Thymus (tissue), 11 donors: ENCODE data around the gene ZDHHC4. TPM values are rescaled to one million over a fixed set of nuclear protein-coding genes. Genes with fewer than 3 reads are reported as not detected.

ENCODE experiments used
- DNase-seq, 9 donors: peaks; one replicate each; pipeline ENCODE4 v3.0.0-alpha.2; 2013; ENCODE audit warnings: low spot score in 9 of 9, low read depth in 6 of 9, missing footprints in 1 of 9
- H3K27ac ChIP-seq, 2 donors: one replicate each; pipeline ENCODE4 v1.5.1; 2013; ENCODE audit warnings: control low read depth in 1 of 2, low read depth in 1 of 2, low read length in 1 of 2, mild to moderate bottlenecking in 1 of 2, moderate library complexity in 1 of 2
- H3K27me3 ChIP-seq, 2 donors: one replicate each; pipeline ENCODE4 v1.5.1; 2013; ENCODE audit warnings: low read length in 1 of 2; ENCODE audit not compliant: control insufficient read depth in 2 of 2, insufficient read depth in 1 of 2
- H3K36me3 ChIP-seq, 2 donors: one replicate each; pipeline ENCODE4 v1.5.1; 2013; ENCODE audit warnings: low read length in 1 of 2, mild to moderate bottlenecking in 1 of 2, moderate library complexity in 1 of 2; ENCODE audit not compliant: control insufficient read depth in 2 of 2, insufficient read depth in 2 of 2
- H3K4me1 ChIP-seq, 2 donors: one replicate each; pipeline ENCODE4 v1.5.1; 2013; ENCODE audit warnings: low read length in 2 of 2; ENCODE audit not compliant: control insufficient read depth in 2 of 2, insufficient read depth in 2 of 2
- H3K4me3 ChIP-seq, 2 donors: one replicate each; pipeline ENCODE4 v1.5.1; 2013; ENCODE audit warnings: low read length in 2 of 2, control low read depth in 1 of 2, mild to moderate bottlenecking in 1 of 2
- H3K9me3 ChIP-seq, 2 donors: one replicate each; pipeline ENCODE4 v1.5.1; 2013; ENCODE audit warnings: low read length in 1 of 2, mild to moderate bottlenecking in 1 of 2; ENCODE audit not compliant: control insufficient read depth in 2 of 2, insufficient read depth in 1 of 2
- WGBS: extraction: QIAGEN DNeasy Blood & Tissue Kit; methylation state at CpG from one replicate; pipeline ENCODE4 v1.1.7; 2013; 5-methylcytosine and 5-hydroxymethylcytosine counted together
- polyA plus RNA-seq: library from polyadenylated mRNA; stranded (reverse); fragments of 200-250 nt; gene quantifications from one replicate; pipeline ENCODE4 v1.2.3, GENCODE V29; 2013
- total RNA-seq: library from RNA; stranded (reverse); fragments of 120-200 nt; gene quantifications from one replicate; pipeline ENCODE4 v1.2.4, GENCODE V29; 2013
- donor health status: healthy.

The ZDHHC4 gene
- total and polyA plus RNA-seq, 2 donors = 38.2 to 50.0 TPM

DNA sequence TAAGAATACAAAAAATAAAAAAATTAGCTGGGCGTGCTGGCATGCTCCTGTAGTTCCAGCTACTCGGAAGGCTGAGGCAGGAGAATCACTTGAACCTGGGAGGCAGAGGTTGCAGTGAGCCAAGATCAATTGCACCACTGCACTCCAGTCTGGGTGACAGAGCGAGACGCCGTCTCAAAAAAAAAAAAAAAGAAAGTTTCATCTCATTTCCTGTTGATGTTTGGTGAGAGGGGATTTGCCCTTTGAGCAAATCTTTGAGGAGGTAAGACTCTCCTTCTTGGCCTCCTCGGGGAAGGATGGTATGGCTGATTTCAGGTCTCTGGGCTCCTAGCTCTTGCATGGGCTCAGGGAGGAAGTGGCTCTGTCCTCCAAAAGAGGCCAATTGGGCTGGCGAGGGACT lies 22.4 kb upstream of the ZDHHC4 start:
- Histone ChIP-seq H3K27ac (peak overlapping the region; percentile 86 to 92), H3K4me3 (no peak overlapping the region), H3K9me3 (no peaks in the 10 kb centered on the region), H3K27me3 (no peaks in the 10 kb centered on the region), H3K36me3 (no peaks in the 10 kb centered on the region), H3K4me1 (peaks cover 2 to 28% of the 10 kb centered on the region in 2 donors)
- peak in 5 of 9 donors; percentile 37 to 80 (median 50) for DNase-seq
- 41% methylated on average over 7 of the region's 7 CpGs for WGBS

DNA sequence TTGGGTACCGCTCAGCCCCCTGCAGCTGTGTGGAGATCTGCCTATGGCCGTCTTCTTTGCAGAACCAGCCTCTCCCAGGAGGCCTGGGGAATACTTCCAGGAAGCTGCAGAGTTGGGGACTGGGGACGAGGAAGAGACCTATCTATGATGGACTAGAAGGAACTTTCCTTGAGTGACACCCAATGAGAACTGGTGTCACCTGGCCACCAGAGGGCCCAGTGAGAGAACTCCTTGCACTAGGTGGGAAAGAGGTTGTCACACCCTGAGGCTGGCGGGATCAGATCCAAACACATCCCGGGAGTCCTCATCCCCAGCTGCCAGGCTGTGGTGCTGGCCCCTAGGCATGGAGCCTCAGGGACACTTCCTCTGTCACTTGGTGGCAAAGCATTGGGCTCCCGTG lies 21.1 kb upstream of the ZDHHC4 start:
- Histone ChIP-seq H3K4me3 (no peak overlapping the region), H3K27ac (no peak overlapping the region), H3K27me3 (no peaks in the 10 kb centered on the region), H3K36me3 (no peaks in the 10 kb centered on the region), H3K9me3 (no peaks in the 10 kb centered on the region), H3K4me1 (peaks cover 2 to 28% of the 10 kb centered on the region in 2 donors)
- WGBS = 93% methylated on average over 6 of the region's 6 CpGs
- no peak for DNase-seq

DNA sequence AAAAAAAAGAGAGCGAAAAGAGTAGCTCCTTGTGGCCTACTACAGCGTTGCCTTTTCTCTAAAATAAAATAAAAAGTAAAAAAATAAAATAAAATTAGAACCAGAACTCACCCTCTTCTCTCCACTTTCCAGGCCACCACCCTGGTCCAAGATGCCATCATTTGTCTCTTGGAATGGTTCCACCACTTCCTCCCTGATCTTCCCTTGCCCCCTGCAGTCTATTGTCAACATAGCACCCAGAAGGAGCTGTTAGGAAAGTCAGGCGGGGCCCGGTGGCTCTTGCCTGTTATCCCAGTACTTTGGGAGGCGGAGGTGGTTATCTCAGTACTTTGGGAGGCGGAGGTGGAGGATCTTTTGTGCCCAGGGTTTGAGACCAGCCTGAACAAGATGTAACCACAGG lies 18.4 kb upstream of the ZDHHC4 start:
- no peaks in the 10 kb centered on the region for H3K27me3 ChIP-seq
- no peak overlapping the region for H3K27ac ChIP-seq
- peak in 2 of 9 donors; percentile 46 to 62 for DNase-seq
- peaks cover 2 to 22% of the 10 kb centered on the region in 2 donors for H3K4me1 ChIP-seq
- no peaks in the 10 kb centered on the region for H3K9me3 ChIP-seq
- WGBS = 64% methylated on average over 6 of the region's 6 CpGs
- no peak overlapping the region for H3K4me3 ChIP-seq
- no peaks in the 10 kb centered on the region for H3K36me3 ChIP-seq

- Histone ChIP-seq H3K4me3 (no peak overlapping the region), H3K27me3 (no peaks in the 10 kb centered on the region), H3K4me1 (peaks cover 2 to 15% of the 10 kb centered on the region in 2 donors), H3K9me3 (no peaks in the 10 kb centered on the region), H3K36me3 (no peaks in the 10 kb centered on the region), H3K27ac (no peak overlapping the region)
- no peak for DNase-seq
- 73% methylated on average over 3 of the region's 3 CpGs for WGBS
Measured at GRCh38 chr7:6559896-6560295, 17.4 kb upstream of the ZDHHC4 start.

DNA sequence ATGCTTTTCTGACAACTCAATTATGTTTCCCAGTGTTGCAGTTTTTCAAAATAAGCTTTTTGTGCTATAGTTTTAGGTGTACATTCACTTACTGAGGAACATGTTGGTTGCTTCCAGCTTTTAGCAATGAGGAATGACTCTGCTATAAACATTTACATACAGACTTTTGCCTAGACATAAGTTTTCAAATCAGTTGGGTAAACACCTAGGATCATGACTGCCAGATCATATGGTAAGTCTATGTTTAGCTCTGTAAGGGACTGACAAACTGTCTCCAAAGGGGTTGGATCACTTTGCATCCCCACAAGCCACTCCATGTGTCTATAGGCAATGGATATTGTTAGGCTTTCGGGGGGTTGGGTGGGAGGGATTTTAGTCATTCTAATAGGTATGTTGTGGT lies 15.1 kb upstream of the ZDHHC4 start:
- WGBS = 100% methylated on average over 1 of the region's 1 CpG
- no peaks in the 10 kb centered on the region for H3K9me3 ChIP-seq
- H3K27me3 ChIP-seq = no peaks in the 10 kb centered on the region
- no peak for DNase-seq
- no peak overlapping the region for H3K27ac ChIP-seq
- no peaks in the 10 kb centered on the region for H3K4me1 ChIP-seq
- no peaks in the 10 kb centered on the region for H3K36me3 ChIP-seq
- no peak overlapping the region for H3K4me3 ChIP-seq

GRCh38 chr7:6563936-6564770 lies 13.1 kb upstream of the ZDHHC4 start:
- no peak for DNase-seq
- Histone ChIP-seq H3K4me3 (no peak overlapping the region), H3K27me3 (no peaks in the 10 kb centered on the region), H3K36me3 (no peaks in the 10 kb centered on the region), H3K9me3 (no peaks in the 10 kb centered on the region), H3K4me1 (no peaks in the 10 kb centered on the region), H3K27ac (no peak overlapping the region)
- WGBS = 90% methylated on average over 12 of the region's 12 CpGs

GRCh38 chr7:6565655-6566054 lies 11.6 kb upstream of the ZDHHC4 start:
- Histone ChIP-seq H3K36me3 (no peaks in the 10 kb centered on the region), H3K4me3 (no peak overlapping the region), H3K4me1 (no peaks in the 10 kb centered on the region), H3K27me3 (no peaks in the 10 kb centered on the region), H3K27ac (no peak overlapping the region), H3K9me3 (no peaks in the 10 kb centered on the region)
- no peak for DNase-seq
- WGBS = 94% methylated on average over 4 of the region's 4 CpGs

GRCh38 chr7:6567886-6568285 lies 9.4 kb upstream of the ZDHHC4 start:
- Histone ChIP-seq H3K27me3 (no peaks in the 10 kb centered on the region), H3K4me1 (no peaks in the 10 kb centered on the region), H3K9me3 (no peaks in the 10 kb centered on the region), H3K27ac (no peak overlapping the region), H3K4me3 (no peak overlapping the region), H3K36me3 (no peaks in the 10 kb centered on the region)
- 91% methylated on average over 3 of the region's 3 CpGs for WGBS
- DNase-seq = no peak

DNA sequence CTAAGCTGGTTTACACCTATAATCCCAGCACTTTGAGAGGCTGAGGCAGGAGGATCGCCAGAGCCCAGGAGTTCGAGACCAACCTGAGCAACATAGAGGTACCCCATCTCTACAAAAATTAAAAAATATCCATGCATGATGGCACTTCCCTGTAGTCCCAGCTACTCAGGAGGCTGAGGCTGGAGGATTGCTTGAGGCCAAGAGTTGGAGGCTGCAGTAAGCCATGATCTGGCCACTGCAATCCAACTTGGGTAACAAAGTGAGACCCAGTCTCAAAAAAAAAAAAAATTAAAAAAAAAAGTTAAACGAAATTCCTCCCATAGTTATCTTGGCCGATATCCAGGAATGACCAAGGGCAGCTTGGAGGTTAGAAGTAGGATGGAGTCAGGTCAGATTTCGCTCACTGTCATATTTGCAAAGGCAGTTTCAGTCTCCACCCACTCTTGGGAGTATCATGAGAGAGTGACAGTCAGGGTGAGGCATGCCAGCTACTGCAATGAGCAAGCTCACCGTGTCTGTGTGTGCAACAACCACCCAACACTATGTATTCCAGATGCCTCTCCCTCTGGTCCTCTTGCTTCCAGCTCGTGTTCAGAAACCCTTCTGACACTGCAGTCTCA lies 6.0 kb upstream of the ZDHHC4 start:
- H3K4me3 ChIP-seq = no peak overlapping the region
- no peak for DNase-seq
- H3K4me1 ChIP-seq = peaks cover 0 to 1% of the 10 kb centered on the region in 2 donors
- no peak overlapping the region for H3K27ac ChIP-seq
- 90% methylated on average over 7 of the region's 7 CpGs for WGBS
- H3K27me3 ChIP-seq = no peaks in the 10 kb centered on the region
- H3K36me3 ChIP-seq = no peaks in the 10 kb centered on the region
- no peaks in the 10 kb centered on the region for H3K9me3 ChIP-seq
